ENCODE results near the gene CA10.

CA10 gene

GRCh38 chr17:51890710-51891109 lies 267.8 kb downstream of the CA10 start:
- TF ChIP-seq, protein P1, sequence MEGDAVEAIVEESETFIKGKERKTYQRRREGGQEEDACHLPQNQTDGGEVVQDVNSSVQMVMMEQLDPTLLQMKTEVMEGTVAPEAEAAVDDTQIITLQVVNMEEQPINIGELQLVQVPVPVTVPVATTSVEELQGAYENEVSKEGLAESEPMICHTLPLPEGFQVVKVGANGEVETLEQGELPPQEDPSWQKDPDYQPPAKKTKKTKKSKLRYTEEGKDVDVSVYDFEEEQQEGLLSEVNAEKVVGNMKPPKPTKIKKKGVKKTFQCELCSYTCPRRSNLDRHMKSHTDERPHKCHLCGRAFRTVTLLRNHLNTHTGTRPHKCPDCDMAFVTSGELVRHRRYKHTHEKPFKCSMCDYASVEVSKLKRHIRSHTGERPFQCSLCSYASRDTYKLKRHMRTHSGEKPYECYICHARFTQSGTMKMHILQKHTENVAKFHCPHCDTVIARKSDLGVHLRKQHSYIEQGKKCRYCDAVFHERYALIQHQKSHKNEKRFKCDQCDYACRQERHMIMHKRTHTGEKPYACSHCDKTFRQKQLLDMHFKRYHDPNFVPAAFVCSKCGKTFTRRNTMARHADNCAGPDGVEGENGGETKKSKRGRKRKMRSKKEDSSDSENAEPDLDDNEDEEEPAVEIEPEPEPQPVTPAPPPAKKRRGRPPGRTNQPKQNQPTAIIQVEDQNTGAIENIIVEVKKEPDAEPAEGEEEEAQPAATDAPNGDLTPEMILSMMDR (IDR thresholded peaks at IDR 0.05; ENCODE audit: borderline replicate concordance, control extremely low read depth, extremely low read depth, insufficient read depth, missing control alignments): no peak

DNA sequence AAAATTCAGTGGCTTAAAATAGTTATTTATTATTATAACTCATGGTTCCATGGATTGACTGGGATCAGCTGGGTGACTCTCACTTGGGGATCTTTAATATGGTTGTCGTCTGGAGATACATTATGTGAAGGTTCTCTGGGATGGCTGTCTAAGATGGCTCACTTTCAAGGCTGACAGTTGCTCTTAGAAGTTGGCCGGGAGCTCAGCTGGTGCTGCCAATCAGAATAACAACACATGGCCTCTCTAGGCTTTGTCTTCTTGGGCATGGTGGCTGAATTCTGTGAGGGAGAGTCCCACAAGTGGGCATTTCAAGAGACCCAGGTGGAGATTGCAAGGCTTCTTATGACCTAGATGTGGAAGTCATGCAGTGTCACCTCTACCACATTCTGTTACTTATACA lies 269.7 kb downstream of the CA10 start:
- DNase-seq (ENCODE audit: low spot score): no peak
- in situ Hi-C loops (cut with MboI; ENCODE audit: low sequenced_read_pairs, unreplicated experiment): no loop called here
- TF ChIP-seq, protein P1 (IDR thresholded peaks at IDR 0.05; ENCODE audit: borderline replicate concordance, control extremely low read depth, extremely low read depth, insufficient read depth, missing control alignments): no peak

More at GRCh38 chr17:51890710-51891109, 267.8 kb downstream of the CA10 start:
- in situ Hi-C loops (cut with MboI; ENCODE audit: low sequenced_read_pairs, unreplicated experiment): no loop called here
- DNase-seq (ENCODE audit: low spot score): no peak

DNA sequence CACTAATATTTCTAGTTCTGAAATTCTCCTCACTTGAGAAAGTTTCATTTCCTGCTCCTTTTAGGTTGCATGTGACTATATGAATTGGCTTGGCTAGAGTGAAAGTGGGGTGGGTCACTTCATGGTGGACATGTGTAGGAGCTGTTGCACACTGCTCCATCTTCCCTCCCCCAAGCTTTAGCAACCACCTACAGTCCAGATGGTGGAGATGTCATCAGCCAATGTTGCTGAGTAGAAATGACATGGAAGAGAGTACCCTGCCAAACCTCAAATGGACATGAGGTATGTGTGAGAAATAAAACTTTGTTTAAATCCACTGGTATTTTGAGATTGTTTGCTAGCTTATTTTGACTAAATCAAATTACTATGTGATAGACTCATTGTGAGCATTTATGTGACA lies 281.5 kb downstream of the CA10 start:
- in situ Hi-C loops (cut with MboI; ENCODE audit: low sequenced_read_pairs, unreplicated experiment): no loop called here
- TF ChIP-seq, protein P1 (IDR thresholded peaks at IDR 0.05; ENCODE audit: borderline replicate concordance, control extremely low read depth, extremely low read depth, insufficient read depth, missing control alignments): no peak
- no peak for DNase-seq (ENCODE audit: low spot score)

DNA sequence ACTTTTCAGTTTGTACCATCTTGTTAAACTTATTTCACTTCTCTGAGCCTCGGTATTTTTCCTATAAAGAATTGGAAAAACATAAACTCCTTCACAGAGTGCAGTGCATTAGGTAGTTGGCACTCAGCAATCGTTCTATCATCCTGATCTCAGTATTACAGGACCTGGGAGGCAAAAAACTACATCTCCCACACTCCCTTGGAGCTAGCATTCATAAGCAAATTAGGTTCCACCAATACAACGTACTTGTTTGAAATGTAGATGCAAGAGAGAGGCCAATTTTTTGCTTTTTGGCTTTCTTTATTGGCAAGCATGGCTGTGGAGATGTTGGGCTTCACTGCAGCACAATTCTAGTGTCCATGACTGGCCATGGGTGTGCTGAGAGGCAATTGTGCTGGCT lies 285.2 kb downstream of the CA10 start:
- in situ Hi-C loops (cut with MboI; ENCODE audit: low sequenced_read_pairs, unreplicated experiment): no loop called here
- TF ChIP-seq, protein P1 (IDR thresholded peaks at IDR 0.05; ENCODE audit: borderline replicate concordance, control extremely low read depth, extremely low read depth, insufficient read depth, missing control alignments): no peak
- DNase-seq (ENCODE audit: low spot score): no peak

- peak; percentile 6 for DNase-seq (ENCODE audit: low spot score)
- TF ChIP-seq, protein P1 (IDR thresholded peaks at IDR 0.05; ENCODE audit: borderline replicate concordance, control extremely low read depth, extremely low read depth, insufficient read depth, missing control alignments): no peak
- in situ Hi-C loops (cut with MboI; ENCODE audit: low sequenced_read_pairs, unreplicated experiment): no loop called here
Measured at GRCh38 chr17:51869387-51869786, 289.1 kb downstream of the CA10 start.

GRCh38 chr17:51860954-51861561 lies 297.5 kb downstream of the CA10 start:
- in situ Hi-C loops (cut with MboI; ENCODE audit: low sequenced_read_pairs, unreplicated experiment): no loop called here
- DNase-seq (ENCODE audit: low spot score): peak; percentile 22
- TF ChIP-seq, protein P1 (IDR thresholded peaks at IDR 0.05; ENCODE audit: borderline replicate concordance, control extremely low read depth, extremely low read depth, insufficient read depth, missing control alignments): peak; percentile 55
